ENCODE results near the gene ABCA12. TPM values are rescaled to one million over a fixed set of nuclear protein-coding genes. Genes with fewer than 3 reads are reported as not detected.

ABCA12 gene
- polyA plus RNA-seq, 1 experiment: 0.01 TPM

DNA sequence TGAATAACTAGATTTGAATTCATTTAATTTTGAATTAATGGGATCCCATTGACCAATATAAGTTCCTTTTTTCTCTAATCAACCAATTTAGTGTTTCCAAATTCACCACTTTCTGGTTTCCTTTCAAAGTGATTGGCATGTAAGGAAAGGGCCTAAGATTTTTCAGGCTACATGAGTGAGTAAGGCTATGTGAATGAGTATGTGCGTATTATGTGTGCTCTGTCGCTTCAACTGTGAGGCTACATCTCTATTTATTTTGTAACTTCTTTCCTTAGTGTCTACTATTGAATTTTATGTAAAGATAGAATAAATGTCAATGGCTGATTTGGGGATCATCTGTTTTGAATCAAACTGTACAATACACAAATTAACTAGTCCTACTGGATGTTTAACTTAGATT lies 110.6 kb downstream of the ABCA12 start:
- ChIA-PET CTCF (interaction anchor here (0.6 kb wide), 1 partner anchor 702 kb away, joined by 3 read pairs; no protein-coding TSS in a partner anchor), POLR2A (interaction anchor here (0.5 kb wide), 1 partner anchor 568 kb away, joined by 3 read pairs; no protein-coding TSS in a partner anchor)
- Histone ChIP-seq H3K27me3 (ENCODE audit: control insufficient read depth, insufficient read depth, low read length) (no peaks in the 10 kb centered on the region), H3K4me3 (ENCODE audit: low read depth, low read length) (no peak overlapping the region), H3K36me3 (ENCODE audit: control insufficient read depth, insufficient read depth, low read length) (no peaks in the 10 kb centered on the region)
- no peak for DNase-seq (ENCODE audit: low read depth)
- TF ChIP-seq, protein P1, sequence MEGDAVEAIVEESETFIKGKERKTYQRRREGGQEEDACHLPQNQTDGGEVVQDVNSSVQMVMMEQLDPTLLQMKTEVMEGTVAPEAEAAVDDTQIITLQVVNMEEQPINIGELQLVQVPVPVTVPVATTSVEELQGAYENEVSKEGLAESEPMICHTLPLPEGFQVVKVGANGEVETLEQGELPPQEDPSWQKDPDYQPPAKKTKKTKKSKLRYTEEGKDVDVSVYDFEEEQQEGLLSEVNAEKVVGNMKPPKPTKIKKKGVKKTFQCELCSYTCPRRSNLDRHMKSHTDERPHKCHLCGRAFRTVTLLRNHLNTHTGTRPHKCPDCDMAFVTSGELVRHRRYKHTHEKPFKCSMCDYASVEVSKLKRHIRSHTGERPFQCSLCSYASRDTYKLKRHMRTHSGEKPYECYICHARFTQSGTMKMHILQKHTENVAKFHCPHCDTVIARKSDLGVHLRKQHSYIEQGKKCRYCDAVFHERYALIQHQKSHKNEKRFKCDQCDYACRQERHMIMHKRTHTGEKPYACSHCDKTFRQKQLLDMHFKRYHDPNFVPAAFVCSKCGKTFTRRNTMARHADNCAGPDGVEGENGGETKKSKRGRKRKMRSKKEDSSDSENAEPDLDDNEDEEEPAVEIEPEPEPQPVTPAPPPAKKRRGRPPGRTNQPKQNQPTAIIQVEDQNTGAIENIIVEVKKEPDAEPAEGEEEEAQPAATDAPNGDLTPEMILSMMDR (IDR thresholded peaks at IDR 0.05; ENCODE audit: insufficient read depth, low read depth, low read length): no peak

DNA sequence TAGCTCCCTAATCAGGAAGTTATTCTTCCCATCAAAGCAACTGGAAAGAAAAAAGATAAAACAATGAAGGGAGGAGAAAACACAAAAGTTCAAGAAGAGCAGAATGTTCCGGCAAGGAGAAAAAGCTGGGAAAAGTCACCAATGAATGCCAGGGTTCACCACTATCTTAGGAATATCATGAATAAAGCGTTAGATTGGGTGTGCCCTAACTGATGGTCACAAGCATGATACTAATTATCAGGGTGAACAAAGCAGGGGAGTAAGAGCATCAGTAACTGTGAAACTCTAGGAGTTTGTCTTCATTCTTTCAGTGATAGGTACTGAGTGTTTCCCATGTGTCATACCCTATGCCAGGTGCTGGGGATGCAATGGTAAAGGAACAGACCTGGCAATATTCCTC lies 115.5 kb downstream of the ABCA12 start:
- TF ChIP-seq, protein P1 (IDR thresholded peaks at IDR 0.05; ENCODE audit: insufficient read depth, low read depth, low read length): no peak
- ChIA-PET POLR2A (no interaction called here), CTCF (no interaction called here)
- no peak for DNase-seq (ENCODE audit: low read depth)
- no peak overlapping the region for H3K4me3 ChIP-seq (ENCODE audit: low read depth, low read length)
- H3K27me3 ChIP-seq (ENCODE audit: control insufficient read depth, insufficient read depth, low read length): no peaks in the 10 kb centered on the region
- no peaks in the 10 kb centered on the region for H3K36me3 ChIP-seq (ENCODE audit: control insufficient read depth, insufficient read depth, low read length)

DNA sequence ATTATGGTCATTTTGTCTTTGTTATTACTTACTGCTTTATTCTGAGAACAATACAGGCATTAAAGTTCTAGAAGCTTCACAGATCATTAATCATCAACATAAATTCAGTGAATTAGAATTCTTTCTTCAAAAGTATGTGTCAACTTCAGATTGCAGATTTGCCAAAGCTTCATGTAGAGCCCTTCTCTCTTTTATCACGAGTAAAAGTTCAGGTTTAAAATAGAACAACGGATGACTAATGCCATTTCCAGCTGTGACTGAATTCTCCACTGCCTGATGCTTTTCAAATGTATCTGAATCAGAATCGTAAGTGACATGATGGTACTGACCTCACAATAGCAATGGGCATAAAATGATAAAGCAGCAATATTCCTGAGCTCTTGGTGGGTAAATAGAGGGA lies 116.0 kb downstream of the ABCA12 start:
- peak; percentile 49 for DNase-seq (ENCODE audit: low read depth)
- no peak overlapping the region for H3K4me3 ChIP-seq (ENCODE audit: low read depth, low read length)
- H3K27me3 ChIP-seq (ENCODE audit: control insufficient read depth, insufficient read depth, low read length): no peaks in the 10 kb centered on the region
- TF ChIP-seq, protein P1 (IDR thresholded peaks at IDR 0.05; ENCODE audit: insufficient read depth, low read depth, low read length): no peak
- no peaks in the 10 kb centered on the region for H3K36me3 ChIP-seq (ENCODE audit: control insufficient read depth, insufficient read depth, low read length)
- ChIA-PET POLR2A (no interaction called here), CTCF (no interaction called here)

DNA sequence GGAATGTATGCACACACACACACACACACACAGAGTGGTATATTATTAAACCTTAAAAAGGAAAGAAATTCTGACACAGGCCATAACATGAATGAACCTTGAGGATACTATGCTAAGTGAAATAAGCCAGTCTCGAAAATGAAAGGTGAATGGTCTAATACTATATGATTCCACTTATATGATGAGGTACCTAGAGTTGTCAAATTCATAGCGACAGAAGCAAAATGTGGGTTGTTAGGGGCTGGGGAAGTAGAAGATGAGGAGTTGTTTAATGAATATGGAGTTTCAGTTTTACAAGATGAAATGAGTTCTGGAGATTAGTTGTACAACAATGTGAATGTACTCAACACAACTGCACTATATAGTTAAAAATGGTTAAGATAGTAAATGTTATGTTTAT lies 118.1 kb downstream of the ABCA12 start:
- Histone ChIP-seq H3K4me3 (ENCODE audit: low read depth, low read length) (no peak overlapping the region), H3K27me3 (ENCODE audit: control insufficient read depth, insufficient read depth, low read length) (no peaks in the 10 kb centered on the region), H3K36me3 (ENCODE audit: control insufficient read depth, insufficient read depth, low read length) (no peaks in the 10 kb centered on the region)
- ChIA-PET POLR2A (no interaction called here), CTCF (no interaction called here)
- TF ChIP-seq, protein P1 (IDR thresholded peaks at IDR 0.05; ENCODE audit: insufficient read depth, low read depth, low read length): no peak
- DNase-seq (ENCODE audit: low read depth): no peak

DNA sequence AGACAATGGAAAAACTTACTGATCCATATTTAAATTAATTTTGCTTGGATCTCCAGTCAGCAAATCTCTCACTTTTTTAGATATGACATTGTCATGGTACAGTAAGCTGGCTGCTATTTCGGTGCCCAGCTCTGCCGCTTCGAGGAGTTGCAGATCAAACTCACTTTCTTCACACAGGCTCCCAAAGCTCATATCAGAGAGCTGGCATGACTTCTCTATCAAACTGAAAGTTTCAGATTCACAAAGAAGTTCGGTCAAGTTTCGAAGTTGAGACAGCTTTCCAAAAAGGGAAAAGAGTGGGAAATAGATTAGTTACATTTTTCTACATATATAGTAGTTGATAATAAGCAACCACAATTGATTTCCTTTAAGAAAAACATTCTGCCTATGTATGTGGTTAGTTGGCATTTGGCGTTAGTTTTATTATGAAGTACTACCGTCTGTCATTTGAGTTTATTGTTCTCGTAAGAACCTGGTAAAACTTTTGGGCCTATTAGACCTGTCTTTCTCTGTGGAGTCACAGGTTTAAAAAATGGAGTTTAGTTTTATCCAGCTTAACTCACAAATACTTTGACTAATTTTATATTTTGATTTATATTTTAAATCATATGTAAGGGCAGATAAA lies 118.8 kb downstream of the ABCA12 start:
- H3K27me3 ChIP-seq (ENCODE audit: control insufficient read depth, insufficient read depth, low read length): no peaks in the 10 kb centered on the region
- DNase-seq (ENCODE audit: low read depth): no peak
- TF ChIP-seq, protein P1 (IDR thresholded peaks at IDR 0.05; ENCODE audit: insufficient read depth, low read depth, low read length): no peak
- ChIA-PET CTCF (interaction anchor here (0.5 kb wide), 1 partner anchor 1297 kb away, joined by 3 read pairs; no protein-coding TSS in a partner anchor), POLR2A (no interaction called here)
- H3K4me3 ChIP-seq (ENCODE audit: low read depth, low read length): no peak overlapping the region
- H3K36me3 ChIP-seq (ENCODE audit: control insufficient read depth, insufficient read depth, low read length): no peaks in the 10 kb centered on the region

Measured in BJ (cell line).